ENCODE results near the gene TRIM4. TPM values are rescaled to one million over a fixed set of nuclear protein-coding genes. Genes with fewer than 3 reads are reported as not detected.
"Not testable (repeated sequence)": the region's sequence is repeated elsewhere in the genome, so short reads cannot be mapped to it uniquely, and the experiment has no call there.

Gene TRIM4
- total RNA-seq, 3 donors from 2014 or later, result 22.2 to 29.2 (median 25.2) TPM

GRCh38 chr7:99893280-99893679, 26.1 kb downstream of the TRIM4 start:
- DNase-seq (no peak), ATAC-seq (no peak)
- intact Hi-C loops (cut with DNase I, micrococcal nuclease), result no loop called here
- TF ChIP-seq, protein P1, sequence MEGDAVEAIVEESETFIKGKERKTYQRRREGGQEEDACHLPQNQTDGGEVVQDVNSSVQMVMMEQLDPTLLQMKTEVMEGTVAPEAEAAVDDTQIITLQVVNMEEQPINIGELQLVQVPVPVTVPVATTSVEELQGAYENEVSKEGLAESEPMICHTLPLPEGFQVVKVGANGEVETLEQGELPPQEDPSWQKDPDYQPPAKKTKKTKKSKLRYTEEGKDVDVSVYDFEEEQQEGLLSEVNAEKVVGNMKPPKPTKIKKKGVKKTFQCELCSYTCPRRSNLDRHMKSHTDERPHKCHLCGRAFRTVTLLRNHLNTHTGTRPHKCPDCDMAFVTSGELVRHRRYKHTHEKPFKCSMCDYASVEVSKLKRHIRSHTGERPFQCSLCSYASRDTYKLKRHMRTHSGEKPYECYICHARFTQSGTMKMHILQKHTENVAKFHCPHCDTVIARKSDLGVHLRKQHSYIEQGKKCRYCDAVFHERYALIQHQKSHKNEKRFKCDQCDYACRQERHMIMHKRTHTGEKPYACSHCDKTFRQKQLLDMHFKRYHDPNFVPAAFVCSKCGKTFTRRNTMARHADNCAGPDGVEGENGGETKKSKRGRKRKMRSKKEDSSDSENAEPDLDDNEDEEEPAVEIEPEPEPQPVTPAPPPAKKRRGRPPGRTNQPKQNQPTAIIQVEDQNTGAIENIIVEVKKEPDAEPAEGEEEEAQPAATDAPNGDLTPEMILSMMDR (IDR thresholded peaks at IDR 0.05), result no peak
- H3K36me3 ChIP-seq (ENCODE audit: low read depth), result no peaks in the 10 kb centered on the region
- H3K4me1 ChIP-seq (ENCODE audit: low read depth), result no peaks in the 10 kb centered on the region
- no peak overlapping the region for H3K4me3 ChIP-seq
- H3K9me3 ChIP-seq, result no peaks in the 10 kb centered on the region

- H3K36me3 ChIP-seq (ENCODE audit: low read depth); H3K4me1 ChIP-seq (ENCODE audit: low read depth); H3K4me3 ChIP-seq; H3K9me3 ChIP-seq; intact Hi-C loops (cut with DNase I, micrococcal nuclease); ATAC-seq; DNase-seq: not testable (repeated sequence)
Measured at GRCh38 chr7:99890348-99890747, 29.0 kb downstream of the TRIM4 start.

GRCh38 chr7:99888366-99888765, 31.0 kb downstream of the TRIM4 start:
- H3K4me1 ChIP-seq (ENCODE audit: low read depth); H3K36me3 ChIP-seq (ENCODE audit: low read depth); DNase-seq; H3K4me3 ChIP-seq; H3K9me3 ChIP-seq; intact Hi-C loops (cut with DNase I, micrococcal nuclease); ATAC-seq: not testable (repeated sequence)

DNA sequence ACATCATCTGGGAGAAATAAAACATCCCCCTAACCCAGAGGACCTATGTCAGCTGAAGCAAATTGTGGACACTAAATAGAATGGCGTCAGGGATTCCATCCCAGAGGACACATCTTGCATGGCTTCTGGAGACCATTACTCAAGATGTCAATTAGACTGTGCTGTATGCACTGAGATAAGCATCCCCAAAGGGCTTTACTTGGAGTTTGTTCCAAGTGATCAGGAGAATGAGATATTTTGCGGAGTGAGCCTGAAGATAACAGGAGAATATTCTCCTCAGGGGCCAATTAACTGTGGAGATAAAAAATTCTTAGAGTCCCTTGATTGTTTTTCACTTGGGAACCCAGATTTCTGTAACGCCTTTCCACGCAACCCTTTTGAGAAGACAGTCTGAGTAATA, 38.0 kb downstream of the TRIM4 start:
- no peaks in the 10 kb centered on the region for H3K9me3 ChIP-seq
- H3K4me3 ChIP-seq, result no peak overlapping the region
- DNase-seq, result no peak
- TF ChIP-seq, protein P1 (IDR thresholded peaks at IDR 0.05), result no peak
- no peak for ATAC-seq
- no peaks in the 10 kb centered on the region for H3K36me3 ChIP-seq (ENCODE audit: low read depth)
- H3K4me1 ChIP-seq (ENCODE audit: low read depth), result no peaks in the 10 kb centered on the region
- intact Hi-C loops (cut with DNase I, micrococcal nuclease), result no loop called here

DNA sequence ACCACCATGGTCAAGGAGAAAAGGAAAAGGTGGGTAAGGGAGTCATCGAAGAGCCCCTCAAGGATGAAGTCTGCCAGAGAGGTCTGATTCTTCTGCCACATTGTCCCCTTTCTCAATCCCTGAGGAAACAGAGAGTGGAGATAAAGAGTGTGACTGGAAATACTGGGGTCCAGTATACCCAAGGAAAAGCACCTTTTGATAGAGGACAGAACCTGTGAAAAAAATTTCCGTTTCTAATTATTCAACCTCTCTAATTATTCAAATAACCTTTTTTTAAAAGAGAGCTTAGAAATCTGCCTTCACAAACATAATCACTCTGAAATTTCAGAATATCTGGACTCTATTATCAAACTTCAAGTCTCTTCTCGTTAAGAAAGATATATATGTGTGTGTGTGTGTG, 42.4 kb downstream of the TRIM4 start, which contains the start of gene OR2AE1:
TSS of gene OR2AE1 (minus strand) at position 101 of the 400 bp plus-strand sequence. CDS start at position 101, 0 bp downstream.
- ATAC-seq (no peak), DNase-seq (no peak)
- intact Hi-C loops (cut with DNase I, micrococcal nuclease), result no loop called here
- Histone ChIP-seq H3K9me3 (no peaks in the 10 kb centered on the region), H3K4me3 (no peak within 1 kb of the TSS), H3K36me3 (ENCODE audit: low read depth) (no peaks in the 10 kb centered on the region), H3K4me1 (ENCODE audit: low read depth) (no peaks in the 10 kb centered on the region)
- TF ChIP-seq, protein P1 (IDR thresholded peaks at IDR 0.05), result no peak

DNA sequence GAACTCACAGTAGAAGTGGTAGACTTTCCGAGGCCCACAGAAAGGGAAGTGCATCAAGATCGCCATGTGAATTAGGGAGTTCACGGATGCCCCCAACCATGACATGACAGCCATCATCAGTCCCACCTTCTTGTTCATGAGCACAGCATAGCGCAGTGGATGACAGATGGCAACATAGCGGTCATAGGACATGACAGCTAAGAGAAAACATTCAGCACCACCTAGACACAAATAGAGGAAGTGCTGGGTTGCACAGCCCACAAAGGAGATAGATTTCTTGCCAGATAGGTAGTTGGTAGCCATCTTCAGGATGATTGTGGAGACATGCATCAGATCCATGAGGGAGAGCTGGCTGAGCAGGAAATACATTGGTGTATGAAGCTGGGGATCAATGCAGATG, 42.8 kb downstream of the TRIM4 start:
- H3K4me3 ChIP-seq, result no peak overlapping the region
- TF ChIP-seq, protein P1 (IDR thresholded peaks at IDR 0.05), result no peak

GRCh38 chr7:99868246-99868645, 51.1 kb downstream of the TRIM4 start:
- ATAC-seq, result no peak
- no peak for DNase-seq
- no peak overlapping the region for H3K4me3 ChIP-seq
- H3K4me1 ChIP-seq (ENCODE audit: low read depth), result no peaks in the 10 kb centered on the region
- H3K36me3 ChIP-seq (ENCODE audit: low read depth), result no peaks in the 10 kb centered on the region
- intact Hi-C loops (cut with DNase I, micrococcal nuclease), result no loop called here
- H3K9me3 ChIP-seq, result no peaks in the 10 kb centered on the region
- TF ChIP-seq, protein P1 (IDR thresholded peaks at IDR 0.05), result no peak

More for the DNA sequence above, 42.8 kb downstream of the TRIM4 start:
- no peaks in the 10 kb centered on the region for H3K9me3 ChIP-seq
- H3K4me1 ChIP-seq (ENCODE audit: low read depth), result no peaks in the 10 kb centered on the region
- intact Hi-C loops (cut with DNase I, micrococcal nuclease), result no loop called here
- DNase-seq (no peak), ATAC-seq (no peak)
- no peaks in the 10 kb centered on the region for H3K36me3 ChIP-seq (ENCODE audit: low read depth)

- H3K9me3 ChIP-seq; DNase-seq; H3K36me3 ChIP-seq (ENCODE audit: low read depth); H3K4me3 ChIP-seq; intact Hi-C loops (cut with DNase I, micrococcal nuclease); ATAC-seq; H3K4me1 ChIP-seq (ENCODE audit: low read depth): not testable (repeated sequence)
Measured at GRCh38 chr7:99867477-99867876, 51.9 kb downstream of the TRIM4 start.
